H9 (cell line): ENCODE measurements around the gene ELAPOR1. TPM values are rescaled to one million over a fixed set of nuclear protein-coding genes. Genes with fewer than 3 reads are reported as not detected.

Experiments used
- DNase-seq: peaks from one replicate; pipeline ENCODE4 v3.0.0-alpha.2; 2017
- H2AFZ ChIP-seq: one replicate; pipeline ENCODE4 v1.6.1; 2013; ENCODE audit warnings: mild to moderate bottlenecking, low read length, control low read depth, moderate library complexity
- H2AK5ac ChIP-seq: 2 replicates; pipeline ENCODE4 v1.6.1; 2013; ENCODE audit warnings: low read length, control low read depth, mixed read lengths; ENCODE audit not compliant: insufficient read length
- H2BK120ac ChIP-seq: one replicate; pipeline ENCODE4 v1.6.1; 2013; ENCODE audit warnings: low read depth, mild to moderate bottlenecking, low read length, control low read depth, inconsistent platforms; ENCODE audit not compliant: poor library complexity, severe bottlenecking
- H2BK12ac ChIP-seq: 2 replicates; pipeline ENCODE4 v1.6.1; 2013; ENCODE audit warnings: low read length, control low read depth, mixed read lengths, low read depth; ENCODE audit not compliant: insufficient read length
- H2BK15ac ChIP-seq: 2 replicates; pipeline ENCODE4 v1.6.1; 2013; ENCODE audit warnings: low read depth, low read length, control low read depth
- H2BK20ac ChIP-seq: one replicate; pipeline ENCODE4 v1.6.1; 2013; ENCODE audit warnings: low read depth, mild to moderate bottlenecking, low read length, control low read depth, inconsistent platforms; ENCODE audit not compliant: poor library complexity, severe bottlenecking
- H2BK5ac ChIP-seq: 2 replicates; pipeline ENCODE4 v1.6.1; 2013; ENCODE audit warnings: low read length, control low read depth, mixed read lengths; ENCODE audit not compliant: insufficient read length
- H3K14ac ChIP-seq: 2 replicates; pipeline ENCODE4 v1.6.1; 2013; ENCODE audit warnings: low read length, control low read depth; ENCODE audit not compliant: insufficient read depth
- H3K18ac ChIP-seq: 2 replicates; pipeline ENCODE4 v1.6.1; 2013; ENCODE audit warnings: low read depth, mild to moderate bottlenecking, mixed read lengths, low read length, control low read depth; ENCODE audit not compliant: insufficient read length
- H3K23ac ChIP-seq: 2 replicates; pipeline ENCODE4 v1.6.1; 2013; ENCODE audit warnings: low read length, control low read depth, mixed read lengths, low read depth; ENCODE audit not compliant: insufficient read length
- H3K23me2 ChIP-seq: 2 replicates; pipeline ENCODE4 v1.6.1; 2013; ENCODE audit warnings: low read depth, mild to moderate bottlenecking, mixed read lengths, low read length, control low read depth; ENCODE audit not compliant: insufficient read length, poor library complexity, severe bottlenecking
- H3K27ac ChIP-seq: 2 replicates; pipeline ENCODE4 v1.5.1; 2013; ENCODE audit warnings: low read length, control low read depth, mixed read lengths, low read depth; ENCODE audit not compliant: insufficient read length
- H3K27me3 ChIP-seq: 2 replicates; pipeline ENCODE4 v1.6.1; 2013; ENCODE audit warnings: low read length, control low read depth, inconsistent platforms; ENCODE audit not compliant: insufficient read depth
- H3K4ac ChIP-seq: 2 replicates; pipeline ENCODE4 v1.6.1; 2013; ENCODE audit warnings: low read depth, mild to moderate bottlenecking, control low read depth, inconsistent platforms, low read length, moderate library complexity
- H3K4me1 ChIP-seq: 2 replicates; pipeline ENCODE4 v1.6.1; 2013; ENCODE audit warnings: low read length, control low read depth, inconsistent platforms; ENCODE audit not compliant: insufficient read depth
- H3K4me2 ChIP-seq: 2 replicates; pipeline ENCODE4 v1.6.1; 2013; ENCODE audit warnings: low read length, control low read depth, mixed read lengths; ENCODE audit not compliant: insufficient read length, insufficient read depth
- H3K56ac ChIP-seq: 2 replicates; pipeline ENCODE4 v1.6.1; 2013; ENCODE audit warnings: low read depth, mild to moderate bottlenecking, mixed read lengths, low read length, control low read depth; ENCODE audit not compliant: insufficient read length
- H3K79me1 ChIP-seq: 2 replicates; pipeline ENCODE4 v1.6.1; 2013; ENCODE audit warnings: low read depth, mild to moderate bottlenecking, moderate library complexity, low read length, control low read depth, inconsistent platforms; ENCODE audit not compliant: insufficient read depth, poor library complexity, severe bottlenecking
- H3K79me2 ChIP-seq: 2 replicates; pipeline ENCODE4 v1.6.1; 2013; ENCODE audit warnings: low read length, control low read depth, inconsistent platforms; ENCODE audit not compliant: insufficient read depth
- H3K9ac ChIP-seq: 2 replicates; pipeline ENCODE4 v1.6.1; 2013; ENCODE audit warnings: low read length, control low read depth, mixed read lengths; ENCODE audit not compliant: insufficient read length; ENCODE audit errors: extremely low read depth
- H3K9me3 ChIP-seq: one replicate; pipeline ENCODE4 v1.6.1; 2013; ENCODE audit warnings: low read depth, low read length, inconsistent platforms; ENCODE audit not compliant: control insufficient read depth
- H3T11ph ChIP-seq: one replicate; pipeline ENCODE4 v1.6.1; 2013; ENCODE audit warnings: mild to moderate bottlenecking, low read length, control low read depth, inconsistent platforms
- H4K20me1 ChIP-seq: one replicate; pipeline ENCODE4 v1.6.1; 2013; ENCODE audit not compliant: control insufficient read depth, insufficient read length, insufficient read depth
- H4K5ac ChIP-seq: 2 replicates; pipeline ENCODE4 v1.6.1; 2013; ENCODE audit warnings: low read depth, mild to moderate bottlenecking, mixed read lengths, low read length, control low read depth; ENCODE audit not compliant: insufficient read length
- H4K8ac ChIP-seq: replicated peaks from 2 replicates; pipeline ENCODE4 v1.6.1; 2013; ENCODE audit warnings: low read length, control low read depth, mixed read lengths, low read depth; ENCODE audit not compliant: insufficient read length
- H4K91ac ChIP-seq: 2 replicates; pipeline ENCODE4 v1.6.1; 2013; ENCODE audit warnings: low read depth, mild to moderate bottlenecking, moderate library complexity, mixed read lengths, low read length, control low read depth; ENCODE audit not compliant: insufficient read length
- H3K27ac Mint-ChIP-seq, 3 experiments: 2 replicates in 2 of 3; 3 replicates in 1 of 3; pipeline ENCODE4 v1.8.0; 2020 to 2021; ENCODE audit warnings: mixed read lengths in 3 of 3, mild to moderate bottlenecking in 1 of 3, moderate library complexity in 1 of 3
- H3K27me3 Mint-ChIP-seq: 2 replicates; pipeline ENCODE4 v1.8.0; 2021; ENCODE audit warnings: low read depth, mild to moderate bottlenecking, moderate library complexity, mixed read lengths
- H3K36me3 Mint-ChIP-seq, 3 experiments: 2 replicates in 2 of 3; 3 replicates in 1 of 3; pipeline ENCODE4 v1.8.0; 2020 to 2021; ENCODE audit warnings: low read depth in 3 of 3, mixed read lengths in 3 of 3; ENCODE audit not compliant: insufficient read depth in 1 of 3
- H3K4me1 Mint-ChIP-seq, 2 experiments: 2 replicates each; pipeline ENCODE4 v1.8.0; 2020; ENCODE audit warnings: mixed read lengths in 2 of 2
- H3K4me3 Mint-ChIP-seq, 2 experiments: 2 replicates in 1 of 2; 3 replicates in 1 of 2; pipeline ENCODE4 v1.8.0; 2020 to 2021; ENCODE audit warnings: mild to moderate bottlenecking in 2 of 2, mixed read lengths in 2 of 2, moderate library complexity in 1 of 2
- H3K9me3 Mint-ChIP-seq, 2 experiments: 2 replicates in 1 of 2; 3 replicates in 1 of 2; pipeline ENCODE4 v1.8.0; 2020; ENCODE audit warnings: mild to moderate bottlenecking in 2 of 2, mixed read lengths in 2 of 2, moderate library complexity in 1 of 2
- WGBS: extraction: QIAGEN DNeasy Blood & Tissue Kit; methylation state at CpG from one replicate; pipeline ENCODE4 v1.1.7; 2013; ENCODE audit warnings: missing lambda C conversion rate, low lambda C conversion rate, mixed read lengths; ENCODE audit not compliant: insufficient read length; ENCODE audit errors: extremely low coverage; 5-methylcytosine and 5-hydroxymethylcytosine counted together
- total RNA-seq: library from RNA; stranded (reverse); gene quantifications from 2 replicates; pipeline ENCODE4 v1.2.1, GENCODE V29; 2021
- TF ChIP-seq, protein P1 (sequence below): fragments of 200-600 bp; sonication (generic); conservative IDR thresholded peaks from 3 replicates; pipeline ENCODE4 v1.8.0; 2021; ENCODE audit warnings: antibody characterized with exemption, mild to moderate bottlenecking

ELAPOR1 gene
- total RNA-seq, 1 experiment from 2014 or later = 0.55 TPM

- Histone ChIP-seq H3K14ac (no peak overlapping the region), H3K79me1 (peaks cover 2% of the 10 kb centered on the region), H3K27me3 (no peaks in the 10 kb centered on the region), H3K4me1 (no peaks in the 10 kb centered on the region), H3K4me2 (no peak overlapping the region), H3K56ac (no peak overlapping the region), H3K23me2 (peaks cover 5% of the 10 kb centered on the region), H2BK20ac (no peak overlapping the region), H3K4ac (no peak overlapping the region), H2AK5ac (no peak overlapping the region), H2BK15ac (no peak overlapping the region), H2AFZ (no peak overlapping the region), H3K9ac (no peak overlapping the region), H4K20me1 (no peaks in the 10 kb centered on the region), H3K9me3 (no peaks in the 10 kb centered on the region), H2BK5ac (no peak overlapping the region), H3K79me2 (peaks cover 3% of the 10 kb centered on the region; the same call in 1 of the 2 replicates), H2BK120ac (no peak overlapping the region), H3K27ac (no peak overlapping the region), H3K18ac (no peak overlapping the region), H4K8ac (no peak overlapping the region), H2BK12ac (no peak overlapping the region), H4K91ac (no peak overlapping the region), H3T11ph (no peak overlapping the region), H3K23ac (no peak overlapping the region), H4K5ac (no peak overlapping the region)
- TF ChIP-seq, protein P1, sequence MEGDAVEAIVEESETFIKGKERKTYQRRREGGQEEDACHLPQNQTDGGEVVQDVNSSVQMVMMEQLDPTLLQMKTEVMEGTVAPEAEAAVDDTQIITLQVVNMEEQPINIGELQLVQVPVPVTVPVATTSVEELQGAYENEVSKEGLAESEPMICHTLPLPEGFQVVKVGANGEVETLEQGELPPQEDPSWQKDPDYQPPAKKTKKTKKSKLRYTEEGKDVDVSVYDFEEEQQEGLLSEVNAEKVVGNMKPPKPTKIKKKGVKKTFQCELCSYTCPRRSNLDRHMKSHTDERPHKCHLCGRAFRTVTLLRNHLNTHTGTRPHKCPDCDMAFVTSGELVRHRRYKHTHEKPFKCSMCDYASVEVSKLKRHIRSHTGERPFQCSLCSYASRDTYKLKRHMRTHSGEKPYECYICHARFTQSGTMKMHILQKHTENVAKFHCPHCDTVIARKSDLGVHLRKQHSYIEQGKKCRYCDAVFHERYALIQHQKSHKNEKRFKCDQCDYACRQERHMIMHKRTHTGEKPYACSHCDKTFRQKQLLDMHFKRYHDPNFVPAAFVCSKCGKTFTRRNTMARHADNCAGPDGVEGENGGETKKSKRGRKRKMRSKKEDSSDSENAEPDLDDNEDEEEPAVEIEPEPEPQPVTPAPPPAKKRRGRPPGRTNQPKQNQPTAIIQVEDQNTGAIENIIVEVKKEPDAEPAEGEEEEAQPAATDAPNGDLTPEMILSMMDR = no peak
- no CpG with 5 or more reads among the region's 20 CpGs for WGBS
- Mint-ChIP-seq H3K27ac (no peak overlapping the region; a peak in 2 of 7 replicates), H3K36me3 (peaks cover 3 to 25% (median 6%) of the 10 kb centered on the region in 3 experiments), H3K4me1 (0 out of 4 replicates have a peak, but pooled peaks cover 0 to 5% of the 10 kb centered on the region in 2 experiments), H3K4me3 (no peak overlapping the region), H3K27me3 (peaks cover 12% of the 10 kb centered on the region), H3K9me3 (peaks cover 0 to 3% of the 10 kb centered on the region in 2 experiments; a peak in 1 of 5 replicates)
- no peak for DNase-seq
Observed at GRCh38 chr1:109104364-109105151, 9.4 kb upstream of the ELAPOR1 start.
